ENCODE data around the gene TMEM165.

DNA sequence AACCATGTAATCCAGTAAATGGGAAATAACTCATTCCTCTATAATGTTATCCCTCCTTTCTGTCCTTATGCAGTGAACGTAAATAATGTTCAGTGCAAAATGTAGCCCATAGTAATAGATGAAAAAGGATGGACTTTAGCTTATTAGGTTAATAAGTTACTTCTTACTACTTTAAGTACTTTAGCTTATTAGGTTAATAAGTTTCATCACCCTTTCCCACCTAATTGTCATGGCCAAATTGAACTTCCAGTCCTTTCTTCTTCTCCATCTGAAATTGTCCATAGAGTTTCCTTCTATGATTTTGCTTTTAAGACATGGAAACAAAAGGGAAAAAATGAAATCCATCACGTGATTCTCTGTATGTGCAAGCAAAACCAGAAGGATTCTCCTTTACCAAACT is 15.2 kb upstream of the TMEM165 start:
- TF ChIP-seq, protein P1, sequence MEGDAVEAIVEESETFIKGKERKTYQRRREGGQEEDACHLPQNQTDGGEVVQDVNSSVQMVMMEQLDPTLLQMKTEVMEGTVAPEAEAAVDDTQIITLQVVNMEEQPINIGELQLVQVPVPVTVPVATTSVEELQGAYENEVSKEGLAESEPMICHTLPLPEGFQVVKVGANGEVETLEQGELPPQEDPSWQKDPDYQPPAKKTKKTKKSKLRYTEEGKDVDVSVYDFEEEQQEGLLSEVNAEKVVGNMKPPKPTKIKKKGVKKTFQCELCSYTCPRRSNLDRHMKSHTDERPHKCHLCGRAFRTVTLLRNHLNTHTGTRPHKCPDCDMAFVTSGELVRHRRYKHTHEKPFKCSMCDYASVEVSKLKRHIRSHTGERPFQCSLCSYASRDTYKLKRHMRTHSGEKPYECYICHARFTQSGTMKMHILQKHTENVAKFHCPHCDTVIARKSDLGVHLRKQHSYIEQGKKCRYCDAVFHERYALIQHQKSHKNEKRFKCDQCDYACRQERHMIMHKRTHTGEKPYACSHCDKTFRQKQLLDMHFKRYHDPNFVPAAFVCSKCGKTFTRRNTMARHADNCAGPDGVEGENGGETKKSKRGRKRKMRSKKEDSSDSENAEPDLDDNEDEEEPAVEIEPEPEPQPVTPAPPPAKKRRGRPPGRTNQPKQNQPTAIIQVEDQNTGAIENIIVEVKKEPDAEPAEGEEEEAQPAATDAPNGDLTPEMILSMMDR (conservative IDR thresholded peaks at IDR 0.05 in 1 of 2, IDR thresholded peaks at IDR 0.05 in 1 of 2; ENCODE audit: low read depth in 1 of 2, low read length in 2 of 2), result no peak
- TF ChIP-seq EZH2 (IDR thresholded peaks at IDR 0.05; ENCODE audit: low read length, missing control alignments), result no peak

All from fibroblast of lung (primary cell).